Hematopoietic multipotent progenitor cell treated with erythropoietin and hydrocortisone succinate and interleukin-3 and kit ligand, for 15 days (in vitro differentiated cells): ENCODE measurements around the gene HIP1R.

ENCODE experiments used
- DNase-seq: peaks from one replicate; pipeline ENCODE4 v3.0.0-alpha.2; 2015; ENCODE audit warnings: low spot score

HIP1R gene

DNA sequence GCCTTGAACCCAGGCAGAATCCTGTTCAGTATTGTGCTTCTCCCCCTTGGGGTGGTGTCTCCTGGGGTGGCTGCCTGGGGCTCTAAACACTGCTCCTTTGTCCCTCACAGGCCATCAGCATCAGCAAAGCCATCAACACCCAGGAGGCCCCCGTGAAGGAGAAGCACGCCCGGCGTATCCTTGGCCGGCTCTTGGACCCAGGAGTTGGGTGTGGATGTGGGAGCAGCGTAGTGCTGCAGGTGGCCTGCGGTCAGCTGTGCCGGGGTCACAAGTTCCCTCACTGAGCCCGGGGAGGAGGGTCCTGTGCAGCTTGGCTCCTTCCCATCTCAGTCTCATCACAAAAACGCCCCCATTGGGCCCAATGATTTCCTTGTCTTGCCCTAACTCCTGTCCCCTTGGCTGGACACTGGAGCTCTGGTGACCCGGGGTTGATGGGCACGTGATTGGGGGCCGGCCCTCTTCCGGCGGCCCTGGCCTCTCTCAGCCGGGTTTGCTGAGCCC lies 12.7 kb downstream of the HIP1R start:
- no peak for DNase-seq

DNA sequence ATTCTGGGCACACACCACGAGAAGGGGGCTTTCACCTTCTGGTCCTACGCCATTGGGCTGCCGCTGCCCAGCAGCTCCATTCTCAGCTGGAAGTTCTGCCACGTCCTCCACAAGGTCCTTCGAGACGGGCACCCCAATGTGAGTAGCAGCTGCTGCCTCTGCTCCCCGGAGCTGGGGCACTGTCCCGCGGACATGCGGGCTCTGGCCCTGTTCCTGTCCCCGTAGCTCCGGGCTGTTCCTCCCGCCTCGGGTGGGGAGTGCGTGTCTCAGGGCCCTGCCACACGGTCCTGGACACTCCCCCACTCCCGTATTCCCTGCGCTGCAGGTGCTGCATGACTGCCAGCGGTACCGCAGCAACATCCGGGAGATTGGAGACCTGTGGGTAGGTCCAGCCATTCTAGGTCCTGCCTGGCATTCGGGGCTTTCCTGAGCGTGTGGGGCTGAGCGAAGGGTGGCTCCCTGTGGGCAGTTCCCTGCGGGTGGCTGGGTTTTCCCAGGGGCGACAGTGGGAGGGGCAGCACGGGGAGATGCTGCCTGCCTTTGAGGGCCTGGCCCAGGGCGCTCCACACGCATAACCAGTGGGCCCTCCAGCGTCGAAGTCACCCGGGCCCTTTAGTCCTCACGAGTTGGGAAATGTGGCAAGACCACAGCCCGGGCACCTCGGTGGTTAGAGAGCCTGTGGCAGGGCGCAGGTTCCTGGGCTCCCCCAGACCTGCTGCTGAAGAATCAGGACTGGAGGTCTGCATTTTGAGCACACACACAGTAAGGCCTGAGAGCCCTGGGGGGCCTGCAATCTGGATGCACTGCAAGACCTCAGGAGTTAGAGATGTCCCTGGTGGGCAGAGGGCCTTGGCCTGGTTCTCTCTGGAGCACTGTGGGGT lies 13.5 kb downstream of the HIP1R start:
- DNase-seq, result no peak

DNA sequence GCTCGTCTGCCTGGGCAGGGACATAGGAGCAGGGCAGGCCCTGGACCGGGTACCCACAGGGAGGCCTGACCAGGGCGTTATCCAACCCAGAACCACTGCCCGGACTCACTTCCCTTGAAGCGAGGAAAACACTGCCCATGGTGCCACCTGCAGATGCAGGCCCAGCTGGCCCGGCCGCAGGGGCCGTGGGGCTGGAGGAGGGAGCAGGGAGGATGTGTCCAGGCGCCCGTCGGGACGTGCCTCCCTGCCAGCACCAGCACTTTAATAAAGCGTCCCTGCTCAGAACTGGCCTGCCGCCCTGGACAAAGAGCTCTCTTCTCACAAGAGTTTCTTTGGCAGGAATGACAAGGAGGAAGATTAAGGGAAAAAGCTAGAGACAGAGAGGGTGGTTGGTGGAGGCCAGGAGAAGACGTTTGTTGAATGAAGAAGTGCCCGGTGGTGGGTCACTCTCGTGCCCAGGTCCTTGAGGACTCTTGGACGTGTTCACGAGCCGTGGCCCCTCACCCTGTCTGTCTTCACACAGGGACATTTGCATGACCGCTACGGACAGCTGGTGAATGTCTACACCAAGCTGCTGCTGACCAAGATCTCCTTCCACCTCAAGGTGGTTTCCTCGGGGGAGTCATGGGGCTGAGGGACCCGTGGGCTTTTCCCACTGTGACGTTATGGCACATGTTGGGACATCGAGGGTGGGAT lies 14.2 kb downstream of the HIP1R start:
- DNase-seq, result no peak

DNA sequence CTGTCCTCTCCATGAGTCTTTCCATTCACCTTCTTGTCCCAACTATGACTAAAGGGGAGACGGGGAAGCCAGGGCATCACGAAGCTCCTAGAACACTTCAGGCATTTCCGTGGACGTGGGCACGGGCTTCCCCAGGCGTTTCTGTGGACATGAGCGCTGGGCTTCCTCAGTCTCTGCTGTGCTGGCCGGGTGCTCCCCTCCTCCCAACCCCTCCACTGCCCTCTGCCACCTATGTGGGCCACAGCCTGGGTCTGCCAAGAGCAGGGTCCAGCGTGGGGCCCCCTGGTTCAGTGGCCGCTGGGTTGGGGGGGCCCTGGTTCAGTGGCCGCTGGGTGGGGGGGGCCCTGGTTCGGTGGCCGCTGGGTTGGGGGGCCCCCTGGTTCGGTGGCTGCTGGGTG lies 14.8 kb downstream of the HIP1R start:
- DNase-seq, result no peak

DNA sequence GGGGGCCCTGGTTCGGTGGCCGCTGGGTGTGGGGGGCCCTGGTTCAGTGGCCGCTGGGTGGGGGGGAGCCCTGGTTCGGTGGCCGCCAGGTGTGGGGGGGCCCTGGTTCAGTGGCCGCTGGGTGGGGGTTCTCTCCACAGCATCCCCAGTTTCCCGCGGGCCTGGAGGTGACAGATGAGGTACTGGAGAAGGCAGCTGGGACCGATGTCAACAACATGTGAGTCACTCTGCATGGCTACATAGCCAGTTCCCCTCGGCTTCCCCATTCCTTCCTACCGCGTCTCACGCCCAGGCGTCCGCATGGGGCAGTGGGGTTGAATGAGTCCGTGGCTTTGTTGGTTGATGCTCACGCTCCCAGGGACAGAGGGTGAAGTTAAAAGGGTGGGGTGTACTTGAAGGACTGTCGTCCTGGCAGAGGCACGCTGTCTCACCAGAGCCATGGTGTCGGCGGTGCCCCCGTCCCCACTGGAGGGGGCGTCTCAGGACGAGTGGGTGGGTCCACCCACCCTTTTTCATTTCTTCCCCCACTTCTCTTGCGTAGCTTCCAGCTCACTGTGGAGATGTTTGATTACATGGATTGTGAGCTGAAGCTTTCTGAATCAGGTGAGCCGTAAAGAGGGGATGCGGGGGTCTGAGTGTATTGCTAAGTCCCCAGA lies 15.6 kb downstream of the HIP1R start:
- no peak for DNase-seq

DNA sequence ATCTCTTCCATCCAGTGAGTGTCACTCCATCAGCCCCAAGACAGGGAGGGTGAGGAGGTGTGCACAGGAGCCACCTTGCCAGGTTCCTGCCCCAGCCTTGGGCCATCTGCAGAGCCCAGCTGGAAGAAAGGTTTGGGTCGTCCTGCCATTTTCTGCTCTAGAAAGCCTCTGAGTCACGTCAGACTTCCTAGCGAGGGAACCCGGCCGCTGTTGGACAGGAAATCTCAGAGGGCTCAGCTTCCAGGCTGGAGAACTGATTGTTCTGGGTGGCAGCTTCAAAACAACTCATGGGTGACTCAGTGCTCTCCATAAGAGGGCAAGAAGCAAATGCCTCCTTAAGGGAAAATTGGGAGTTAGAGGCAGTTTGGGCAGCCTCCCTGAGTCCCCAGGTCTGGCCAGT lies 16.6 kb downstream of the HIP1R start:
- DNase-seq, result no peak

DNA sequence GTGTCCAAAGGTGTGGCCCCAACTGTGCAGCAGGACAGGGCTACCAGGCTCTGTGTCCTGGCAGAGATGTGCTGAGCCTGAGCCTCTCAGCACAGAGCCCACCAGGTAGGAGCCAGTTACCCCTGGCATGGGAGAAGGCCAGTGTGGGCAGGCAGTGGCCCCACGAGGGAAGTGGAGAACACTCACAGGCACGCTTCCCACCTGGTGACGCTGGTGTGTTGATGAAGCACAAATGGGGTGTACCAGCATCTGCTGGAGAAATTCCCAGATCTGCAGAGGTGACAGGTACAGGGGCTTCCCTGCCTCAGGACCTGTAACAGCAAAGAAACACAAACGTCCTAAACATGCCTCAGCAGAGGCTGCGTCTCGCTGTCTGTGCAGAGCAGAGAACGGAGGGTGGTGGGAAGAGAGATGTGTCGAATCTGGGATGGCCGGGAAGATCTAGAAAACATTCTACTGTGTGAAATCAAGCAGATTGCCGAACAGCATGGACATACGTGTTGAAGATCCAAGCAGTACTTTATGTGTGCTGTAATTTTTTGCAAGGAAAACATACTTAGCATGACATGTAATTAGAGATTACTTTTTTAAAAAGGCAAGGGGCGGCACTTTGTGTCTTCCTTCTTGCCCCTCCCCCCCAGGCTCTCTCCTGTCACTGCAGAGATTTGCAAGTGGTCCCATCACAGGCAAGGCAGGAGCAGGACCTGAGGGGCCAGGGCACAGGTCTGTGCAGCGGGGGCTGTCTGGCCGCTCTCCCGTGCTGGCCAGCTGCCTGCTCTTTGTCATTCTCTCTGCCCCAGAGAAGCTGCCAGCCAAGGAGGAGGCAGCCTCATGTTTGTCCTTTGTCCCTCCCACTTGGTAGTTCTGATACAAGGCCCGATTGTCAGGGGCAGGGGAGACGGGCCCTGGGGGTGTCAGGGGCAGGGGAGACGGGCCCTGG lies 17.3 kb downstream of the HIP1R start:
- no peak for DNase-seq

DNA sequence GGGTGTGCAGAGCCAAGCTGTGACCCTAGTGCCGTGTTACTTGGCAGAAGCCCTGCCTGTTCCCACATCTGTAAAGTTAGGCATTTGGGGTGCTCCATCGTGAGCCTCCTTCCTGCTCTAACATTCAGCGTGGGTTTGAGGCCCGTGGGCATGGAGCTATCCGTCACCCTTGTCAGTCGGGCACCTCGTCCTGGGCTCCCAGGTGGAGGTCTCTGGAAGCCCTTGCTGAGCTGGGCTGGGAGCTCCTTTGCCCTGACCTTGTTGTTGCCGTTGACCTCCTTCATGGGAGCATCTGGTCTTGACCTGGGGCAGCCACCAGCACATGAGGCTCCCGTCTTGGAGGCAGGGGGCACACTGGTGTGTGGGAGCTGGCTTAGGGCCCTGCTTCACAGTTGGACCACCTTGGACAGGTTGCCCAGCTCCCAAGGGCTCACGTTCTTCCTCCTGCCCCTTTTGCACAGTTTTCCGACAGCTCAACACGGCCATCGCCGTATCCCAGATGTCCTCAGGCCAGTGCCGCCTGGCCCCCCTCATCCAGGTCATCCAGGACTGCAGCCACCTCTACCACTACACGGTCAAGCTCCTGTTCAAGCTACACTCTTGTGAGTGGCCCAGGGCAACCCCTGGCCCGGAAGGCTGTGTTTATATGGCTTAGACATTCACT lies 18.5 kb downstream of the HIP1R start:
- no peak for DNase-seq

DNA sequence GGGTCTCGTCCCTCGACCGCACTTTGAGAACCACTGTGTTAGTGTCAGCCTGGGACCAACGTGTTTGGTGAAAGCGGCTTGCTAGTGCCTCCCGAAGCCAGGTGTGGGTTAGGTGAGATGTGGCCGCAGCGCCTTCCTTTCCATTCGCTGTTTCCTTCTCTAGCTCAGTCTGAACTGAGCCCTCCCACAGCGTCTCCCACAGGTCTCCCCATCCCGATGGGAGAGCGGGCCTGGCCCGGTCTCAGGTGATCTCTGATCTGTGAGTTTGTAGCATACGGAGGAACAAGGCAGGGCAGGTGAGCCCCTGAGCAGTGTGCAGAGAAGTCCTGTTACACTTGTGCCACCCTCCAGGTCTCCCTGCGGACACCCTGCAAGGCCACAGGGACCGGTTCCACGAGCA lies 19.3 kb downstream of the HIP1R start:
- DNase-seq, result no peak

DNA sequence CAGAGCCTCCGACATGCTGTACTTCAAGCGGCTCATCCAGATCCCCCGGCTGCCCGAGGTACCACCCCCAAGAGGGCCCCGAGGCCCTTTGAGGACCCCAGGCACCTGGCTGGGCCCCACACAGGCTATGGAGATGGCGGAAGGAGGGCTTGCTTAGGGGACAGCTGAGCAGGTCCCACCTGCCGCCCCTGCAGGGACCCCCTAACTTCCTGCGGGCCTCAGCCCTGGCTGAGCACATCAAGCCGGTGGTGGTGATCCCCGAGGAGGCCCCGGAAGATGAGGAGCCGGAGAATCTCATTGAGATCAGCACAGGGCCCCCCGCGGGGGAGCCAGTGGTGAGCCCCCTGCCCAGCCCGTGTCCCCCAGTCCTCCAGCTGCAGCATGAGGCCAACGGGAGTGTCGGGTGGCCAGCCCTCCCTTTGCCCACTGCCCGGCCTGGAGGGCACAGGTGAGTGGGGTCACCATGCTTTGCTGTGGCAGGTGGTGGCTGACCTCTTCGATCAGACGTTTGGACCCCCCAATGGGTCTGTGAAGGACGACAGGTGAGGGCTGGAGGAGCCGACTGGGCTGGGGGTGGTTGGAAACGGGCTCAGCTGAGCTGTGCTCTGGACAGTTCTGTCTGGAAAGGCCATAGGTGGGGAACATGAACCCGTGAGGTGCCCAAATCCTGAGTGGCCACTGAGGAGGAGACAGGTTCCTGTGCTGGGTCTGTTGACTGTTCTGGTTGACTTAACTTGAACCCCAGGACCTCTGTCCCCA lies 20.0 kb downstream of the HIP1R start:
- DNase-seq, result no peak

DNA sequence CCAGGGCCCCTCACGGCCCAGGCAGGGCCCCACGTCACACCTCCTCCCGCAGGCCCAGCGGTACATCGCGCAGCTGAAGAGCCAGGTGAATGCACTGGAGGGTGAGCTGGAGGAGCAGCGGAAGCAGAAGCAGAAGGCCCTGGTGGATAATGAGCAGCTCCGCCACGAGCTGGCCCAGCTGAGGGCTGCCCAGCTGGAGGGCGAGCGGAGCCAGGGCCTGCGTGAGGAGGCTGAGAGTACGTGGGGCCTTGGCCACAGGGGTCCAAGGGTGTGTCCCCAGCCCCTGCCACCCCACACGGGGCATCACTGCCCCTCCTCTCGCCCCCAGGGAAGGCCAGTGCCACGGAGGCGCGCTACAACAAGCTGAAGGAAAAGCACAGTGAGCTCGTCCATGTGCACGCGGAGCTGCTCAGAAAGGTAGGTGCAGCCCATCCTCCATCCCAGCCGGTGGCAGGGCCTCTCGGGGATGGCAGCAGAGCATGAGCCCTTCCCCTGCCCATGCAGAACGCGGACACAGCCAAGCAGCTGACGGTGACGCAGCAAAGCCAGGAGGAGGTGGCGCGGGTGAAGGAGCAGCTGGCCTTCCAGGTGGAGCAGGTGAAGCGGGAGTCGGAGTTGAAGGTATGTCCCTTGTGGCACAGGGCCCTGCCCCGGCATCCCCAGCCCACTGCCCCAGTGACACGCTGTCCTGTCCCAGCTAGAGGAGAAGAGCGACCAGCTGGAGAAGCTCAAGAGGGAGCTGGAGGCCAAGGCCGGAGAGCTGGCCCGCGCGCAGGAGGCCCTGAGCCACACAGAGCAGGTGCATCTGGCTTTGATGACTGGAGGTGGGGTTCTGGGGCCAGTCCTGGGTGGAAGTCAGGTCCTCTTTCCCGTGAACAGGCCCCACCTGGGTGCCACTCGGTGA lies 20.9 kb downstream of the HIP1R start:
- DNase-seq, result no peak

DNA sequence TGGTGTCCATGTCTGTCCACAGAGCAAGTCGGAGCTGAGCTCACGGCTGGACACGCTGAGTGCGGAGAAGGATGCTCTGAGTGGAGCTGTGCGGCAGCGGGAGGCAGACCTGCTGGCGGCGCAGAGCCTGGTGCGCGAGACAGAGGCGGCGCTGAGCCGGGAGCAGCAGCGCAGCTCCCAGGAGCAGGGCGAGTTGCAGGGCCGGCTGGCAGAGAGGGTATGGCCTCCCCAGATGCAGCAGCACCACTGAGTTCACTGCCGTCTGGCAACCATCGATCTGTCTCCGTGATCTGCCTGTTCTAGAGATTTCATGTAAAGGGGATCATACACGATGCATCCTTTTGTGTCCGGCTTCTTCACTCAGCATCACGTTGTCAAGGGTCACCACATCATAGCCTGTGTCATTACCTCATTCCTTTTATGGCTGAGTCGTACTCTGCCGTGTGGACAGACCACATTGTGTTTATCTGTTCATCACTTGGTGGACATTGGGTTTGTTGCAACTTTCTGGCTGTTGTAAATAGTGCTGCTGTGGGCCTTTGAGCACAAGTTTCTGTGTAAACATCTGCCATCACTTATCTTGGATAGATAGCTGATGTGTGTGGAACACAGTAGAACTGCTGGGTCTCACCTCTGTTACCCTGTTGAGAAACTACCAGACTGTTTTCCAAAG lies 21.9 kb downstream of the HIP1R start:
- no peak for DNase-seq

DNA sequence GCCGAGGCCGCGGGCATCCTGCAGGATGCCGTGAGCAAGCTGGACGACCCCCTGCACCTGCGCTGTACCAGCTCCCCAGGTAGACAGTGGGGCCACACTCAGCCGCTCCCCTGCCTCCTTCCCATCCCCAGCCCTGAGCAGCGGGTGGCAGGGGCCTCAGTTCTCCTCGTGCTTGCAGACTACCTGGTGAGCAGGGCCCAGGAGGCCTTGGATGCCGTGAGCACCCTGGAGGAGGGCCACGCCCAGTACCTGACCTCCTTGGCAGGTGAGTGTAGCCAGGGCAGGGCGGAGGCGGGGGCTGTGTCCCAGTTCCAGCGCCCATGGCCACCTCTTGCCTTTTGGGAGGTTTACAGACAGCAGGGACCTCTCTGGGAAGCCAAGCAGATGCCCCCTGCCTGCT lies 22.9 kb downstream of the HIP1R start:
- DNase-seq, result no peak

DNA sequence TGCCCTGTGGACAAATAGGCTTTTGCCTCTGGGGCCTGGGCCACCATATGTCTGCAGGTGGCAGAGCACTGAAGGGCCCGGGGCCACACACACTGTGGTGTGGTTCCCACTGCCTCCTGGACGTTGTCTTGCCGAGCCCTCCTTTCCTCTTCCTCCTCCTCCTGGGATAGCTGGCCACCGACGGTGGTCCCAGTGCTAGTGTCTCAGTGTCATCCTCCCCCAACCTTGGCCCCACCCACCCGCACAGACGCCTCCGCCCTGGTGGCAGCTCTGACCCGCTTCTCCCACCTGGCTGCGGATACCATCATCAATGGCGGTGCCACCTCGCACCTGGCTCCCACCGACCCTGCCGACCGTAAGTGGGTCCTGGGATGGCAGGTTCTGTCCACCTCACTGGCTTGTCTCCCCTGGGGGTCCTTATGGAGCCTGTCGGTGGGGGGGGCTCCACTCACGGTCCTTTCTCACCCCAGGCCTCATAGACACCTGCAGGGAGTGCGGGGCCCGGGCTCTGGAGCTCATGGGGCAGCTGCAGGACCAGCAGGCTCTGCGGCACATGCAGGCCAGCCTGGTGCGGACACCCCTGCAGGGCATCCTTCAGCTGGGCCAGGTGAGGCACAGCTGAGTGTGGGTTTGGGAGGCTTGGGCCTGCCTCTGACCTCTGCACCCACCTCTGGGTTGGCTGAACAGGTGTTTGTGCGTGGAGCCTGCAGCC lies 23.5 kb downstream of the HIP1R start:
- DNase-seq, result no peak

DNA sequence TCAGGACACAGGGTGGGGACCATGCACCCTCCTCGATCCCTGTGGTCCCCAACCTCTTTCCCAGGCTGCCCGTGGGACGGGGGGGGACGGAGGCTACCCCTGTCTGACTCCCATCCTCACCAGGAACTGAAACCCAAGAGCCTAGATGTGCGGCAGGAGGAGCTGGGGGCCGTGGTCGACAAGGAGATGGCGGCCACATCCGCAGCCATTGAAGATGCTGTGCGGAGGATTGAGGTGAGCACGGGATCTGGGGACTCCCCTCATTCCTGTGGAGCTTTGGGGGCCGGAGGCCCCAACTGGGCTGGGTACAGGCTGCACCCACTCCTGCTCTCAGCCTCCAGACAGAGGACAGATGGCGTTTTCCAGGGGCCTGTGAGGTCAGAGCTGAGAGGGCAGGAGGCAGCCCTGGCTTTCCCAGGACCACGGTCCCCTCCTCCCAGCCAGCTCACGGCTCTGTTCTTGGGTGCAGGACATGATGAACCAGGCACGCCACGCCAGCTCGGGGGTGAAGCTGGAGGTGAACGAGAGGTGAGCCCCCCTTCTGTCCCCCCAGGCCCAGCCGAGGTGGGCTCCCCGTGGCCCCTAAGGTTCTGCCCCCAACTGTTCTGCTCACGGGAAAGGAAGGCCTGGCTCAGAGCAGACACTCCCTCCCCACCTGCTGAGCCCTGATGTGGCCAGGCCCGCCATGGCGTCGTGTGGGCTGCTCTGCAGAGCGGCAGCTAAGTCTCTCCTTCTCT lies 24.2 kb downstream of the HIP1R start:
- no peak for DNase-seq

DNA sequence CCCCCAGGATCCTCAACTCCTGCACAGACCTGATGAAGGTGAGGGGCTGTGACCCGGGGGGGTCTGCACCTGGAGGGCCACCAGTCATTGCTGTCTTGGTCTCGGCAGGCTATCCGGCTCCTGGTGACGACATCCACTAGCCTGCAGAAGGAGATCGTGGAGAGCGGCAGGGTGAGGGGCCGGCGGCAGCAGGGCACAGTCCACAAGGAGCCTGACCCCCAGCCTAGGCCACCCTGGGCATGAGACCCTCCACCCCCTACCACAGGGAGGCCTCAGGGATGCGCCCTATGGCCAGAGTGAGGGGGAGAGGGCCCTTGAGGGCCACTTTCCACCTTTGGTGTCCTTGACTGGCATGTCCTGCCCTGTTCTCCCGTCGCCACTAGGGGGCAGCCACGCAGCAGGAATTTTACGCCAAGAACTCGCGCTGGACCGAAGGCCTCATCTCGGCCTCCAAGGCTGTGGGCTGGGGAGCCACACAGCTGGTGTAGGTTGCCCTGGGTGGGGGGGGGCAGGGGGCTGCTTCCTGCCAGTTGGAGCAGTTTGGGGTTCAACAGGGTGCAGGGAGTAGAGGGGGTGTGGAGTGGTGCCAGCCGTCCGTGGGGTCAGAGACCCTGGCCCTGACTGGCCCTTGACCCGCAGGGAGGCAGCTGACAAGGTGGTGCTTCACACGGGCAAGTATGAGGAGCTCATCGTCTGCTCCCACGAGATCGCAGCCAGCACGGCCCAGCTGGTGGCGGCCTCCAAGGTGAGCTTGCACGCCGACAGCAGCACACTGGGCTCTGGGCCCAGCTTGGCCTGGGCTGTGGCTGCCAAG lies 25.0 kb downstream of the HIP1R start:
- DNase-seq, result peak; percentile 82
